MM.1S (cell line): Measurements from ENCODE around the gene FAM107B.

ENCODE experiments used
- EZH2 ChIP-seq: fragments of 300-600 bp; sonication (generic); optimal IDR thresholded peaks from 2 replicates; pipeline ENCODE3; 2017; ENCODE audit warnings: low read depth, mild to moderate bottlenecking, antibody characterized with exemption, low read length, mixed read lengths
- EZH2phosphoT487 ChIP-seq: fragments of 300-600 bp; sonication (generic); IDR thresholded peaks from 2 replicates; pipeline ENCODE4 v1.6.1; 2018; ENCODE audit warnings: antibody characterized with exemption, low read length

DNA sequence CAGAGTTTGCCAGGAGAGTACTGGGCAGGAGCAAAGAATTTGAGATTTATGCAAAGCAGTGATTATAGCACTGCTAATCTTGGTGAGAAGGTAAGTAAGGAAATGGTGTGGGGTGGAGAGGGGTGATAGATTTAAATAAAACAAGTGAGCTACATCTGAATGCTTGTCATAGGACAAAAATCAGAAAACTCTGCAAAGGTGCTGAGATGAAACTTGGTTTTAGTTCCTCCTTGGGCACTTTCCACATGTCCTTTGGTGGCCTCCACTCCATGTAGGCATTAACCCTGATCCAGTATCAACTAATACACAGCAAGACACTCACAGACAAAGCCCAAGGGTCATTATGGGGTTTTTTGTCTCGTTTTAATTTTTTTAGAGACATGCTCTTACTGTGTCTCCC lies 25.7 kb upstream of the FAM107B start:
- TF ChIP-seq EZH2 (no peak), EZH2phosphoT487 (no peak)
